K562 (cell line): ENCODE data around the gene POMP. TPM values are rescaled to one million over a fixed set of nuclear protein-coding genes. Genes with fewer than 3 reads are reported as not detected.

Experiments
- ATAC-seq: fragments of 200-7000 bp; cut with Tn5 transposase; 3 replicates; pipeline ENCODE4 v1.9.1; 2020; ENCODE audit warnings: moderate library complexity
- BruUV-seq: library from RNA; stranded (reverse); fragments of 400-500 nt; replicated peaks from 2 replicates; lab custom pipeline; 2021; lab: Mats Ljungman, UMichigan
- CTCF ChIA-PET: fragments of 300-600 bp; formaldehyde crosslinking; extraction: SDS; loops from one replicate; lab custom pipeline; 2021; ENCODE audit warnings: low intra/inter-chr PET ratio; lab: Yijun Ruan, JAX
- POLR2A ChIA-PET: fragments of 300-600, 350-650 bp; sonication (Branson Sonifier 250); formaldehyde crosslinking; extraction: SDS; loops from one replicate; lab custom pipeline; 2021; ENCODE audit warnings: antibody characterized with exemption, inconsistent platforms; lab: Yijun Ruan, JAX
- DNase-seq, 4 experiments: peaks; one replicate each; pipeline versions ENCODE4 v3.0.0 to v3.0.0-alpha.2; 2011 to 2018; ENCODE audit warnings: low spot score in 3 of 4, mixed read lengths in 3 of 4; ENCODE audit errors: extremely low read depth in 1 of 4
- FAIRE-seq: peaks from 2 replicates; lab custom pipeline; 2011; peaks lifted over from hg19 to GRCh38; lab: Jason Lieb, UNC
- H2AFZ ChIP-seq: 2 replicates; pipeline ENCODE4 v1.6.0; 2011; ENCODE audit warnings: low read depth, low read length, control low read depth, inconsistent platforms
- H3K27ac ChIP-seq: fragments of 200-600 bp; 3 replicates; pipeline ENCODE4 v1.8.0; 2011; ENCODE audit warnings: low read depth, mild to moderate bottlenecking, control low read depth, inconsistent platforms, low read length, moderate library complexity, mixed read lengths; ENCODE audit errors: extremely low read depth
- H3K27me3 ChIP-seq, 2 experiments: fragments of 300-600 bp in 1 of 2; 2 replicates in 1 of 2; 3 replicates in 1 of 2; pipeline versions ENCODE4 v1.6.0 to v1.8.0; 2011; ENCODE audit warnings: inconsistent platforms in 2 of 2, low read length in 2 of 2, mild to moderate bottlenecking in 1 of 2, mixed read lengths in 1 of 2, moderate library complexity in 1 of 2; ENCODE audit not compliant: control insufficient read depth in 2 of 2, insufficient read depth in 2 of 2
- H3K36me3 ChIP-seq: fragments of 300-600 bp; 3 replicates; pipeline ENCODE4 v1.8.0; 2011; ENCODE audit warnings: mild to moderate bottlenecking, low read length, inconsistent platforms; ENCODE audit not compliant: control insufficient read depth, insufficient read depth
- H3K4me1 ChIP-seq, 2 experiments: fragments of 200-600 bp in 1 of 2; replicated peaks in 1 of 2; 2 replicates in 1 of 2; 3 replicates in 1 of 2; pipeline versions ENCODE4 v1.5.1 to v1.8.0; 2011; ENCODE audit warnings: inconsistent platforms in 2 of 2, low read length in 2 of 2, mild to moderate bottlenecking in 1 of 2, mixed read lengths in 1 of 2, moderate library complexity in 1 of 2; ENCODE audit not compliant: control insufficient read depth in 2 of 2, insufficient read depth in 2 of 2
- H3K4me2 ChIP-seq: 2 replicates; pipeline ENCODE4 v1.6.1; 2011; ENCODE audit warnings: low read length, control low read depth, inconsistent platforms, mixed read lengths; ENCODE audit not compliant: insufficient read depth
- H3K4me3 ChIP-seq: fragments of 200-600 bp; sonication (generic), shearing (Covaris generic); 2 replicates; pipeline ENCODE4 v1.5.1; 2016; ENCODE audit warnings: control low read depth, inconsistent platforms
- H3K79me2 ChIP-seq: fragments of 200-600 bp; 3 replicates; pipeline ENCODE4 v1.8.0; 2011; ENCODE audit warnings: low read length, inconsistent platforms; ENCODE audit not compliant: control insufficient read depth, insufficient read depth
- H3K9ac ChIP-seq, 2 experiments: 2 replicates each; pipeline versions ENCODE4 v1.6.0 to v1.6.1; 2011; ENCODE audit warnings: low read depth in 2 of 2, low read length in 2 of 2, control low read depth in 1 of 2, inconsistent platforms in 1 of 2, mild to moderate bottlenecking in 1 of 2, mixed read lengths in 1 of 2; ENCODE audit not compliant: insufficient read depth in 1 of 2
- H3K9me1 ChIP-seq: one replicate; pipeline ENCODE4 v1.6.0; 2011; ENCODE audit warnings: inconsistent platforms, mild to moderate bottlenecking, low read length, moderate library complexity; ENCODE audit not compliant: control insufficient read depth, insufficient read depth
- H3K9me3 ChIP-seq: replicated peaks from 2 replicates; pipeline ENCODE4 v1.5.1; 2011; ENCODE audit warnings: low read depth, low read length, inconsistent platforms; ENCODE audit not compliant: control insufficient read depth, insufficient read depth
- H4K20me1 ChIP-seq: replicated peaks from 2 replicates; pipeline ENCODE4 v1.6.1; 2011; ENCODE audit warnings: low read length, inconsistent platforms, mixed read lengths; ENCODE audit not compliant: control insufficient read depth, insufficient read depth
- ARID3A ChIP-seq: IDR thresholded peaks from 2 replicates; pipeline ENCODE4 v1.6.1; 2012; ENCODE audit warnings: low read depth, low read length, improper control_type of control experiment, borderline replicate concordance
- DIDO1 ChIP-seq: fragments of 450-650 bp; IDR thresholded peaks from 2 replicates; pipeline ENCODE4 v1.6.1; 2016; ENCODE audit warnings: low read depth, missing biosample characterization, missing genetic modification characterization
- MLLT1 ChIP-seq, 2 experiments: fragments of 450-650 bp; IDR thresholded peaks; 2 replicates each; pipeline ENCODE4 v1.6.1; 2016
- PKNOX1 ChIP-seq: fragments of 450-650 bp; IDR thresholded peaks from 2 replicates; pipeline ENCODE4 v1.6.1; 2016
- ZNF518B ChIP-seq: fragments of 250-450 bp; sonication (Bioruptor Pico); IDR thresholded peaks from 2 replicates; pipeline ENCODE4 v1.5.0; 2021; ENCODE audit warnings: mild to moderate bottlenecking, moderate library complexity
- WGBS: fragments of 100-300 bp; shearing (Covaris generic); methylation state at CpG from one replicate; pipeline ENCODE4 v1.1.6; 2016; ENCODE audit warnings: low coverage, mixed read lengths; ENCODE audit not compliant: insufficient coverage; ENCODE audit errors: missing lambda C conversion rate; 5-methylcytosine and 5-hydroxymethylcytosine counted together
- in situ Hi-C: fragments of 300-500 bp; cut with MboI; formaldehyde crosslinking; loops from 4 replicates; pipeline ENCODE4 v1.15.0; 2018; ENCODE audit warnings: inconsistent platforms, mixed read lengths
- intact Hi-C: fragments of 100-400 bp; cut with micrococcal nuclease; formaldehyde crosslinking; loops from 2 replicates; pipeline ENCODE4 v1.14.2; 2022
- polyA plus RNA-seq, 8 experiments: library from polyadenylated mRNA; depleted of rRNA in 4 of 8; stranded (reverse) in 5 of 8; unstranded in 3 of 8; fragments of >200 nt; fragmentation: Nextera tagmentation in 2 of 8; fragmentation: Illumina TruSeq in 1 of 8; extraction: Ambion mirVana in 2 of 8; extraction: Trizol in 1 of 8; gene quantifications; 2 replicates each; pipeline versions ENCODE4 v1.2.1 to v1.2.3, GENCODE V29; 2011 to 2014; ENCODE audit warnings: inconsistent platforms in 1 of 8, missing spikeins in 1 of 8
- total RNA-seq, 7 experiments: library from RNA; depleted of rRNA in 6 of 7; stranded (reverse); fragments of >200 nt in 6 of 7; fragmentation: Illumina TruSeq in 2 of 7; extraction: Trizol in 2 of 7; gene quantifications; 2 replicates each; pipeline versions ENCODE4 v1.2.1 to v1.2.3, GENCODE V29; 2011 to 2021; ENCODE audit warnings: low replicate concordance in 1 of 7

POMP gene
- total and polyA plus RNA-seq, 9 of the 15 experiments (the other 6 are each of a cell fraction or from before 2014, with no cell fraction given), result 69.2 to 647 (median 118) TPM

DNA sequence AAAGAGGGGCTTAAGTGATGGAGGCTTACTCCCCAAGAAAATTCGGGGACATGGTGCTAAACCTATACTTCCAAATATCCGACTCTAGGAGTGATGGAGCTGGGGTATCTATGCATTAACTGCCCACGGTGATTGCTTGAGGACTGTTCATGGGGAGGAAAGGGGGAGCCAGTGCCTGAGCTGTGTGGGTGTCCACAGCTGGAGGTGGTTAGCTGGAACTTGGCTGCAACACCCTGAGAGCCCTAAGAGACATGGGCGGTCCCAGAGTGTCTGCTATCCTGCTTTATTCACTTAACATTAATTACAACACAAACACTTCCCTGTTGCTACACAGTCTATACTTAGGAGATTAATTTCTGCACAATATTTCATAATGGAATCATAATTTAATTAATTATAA, 28.1 kb upstream of the POMP start (continued):
- TF ChIP-seq ZNF518B (CRISPR knock-in tag), result no peak

GRCh38 chr13:28631801-28632200, 27.1 kb upstream of the POMP start:
- CTCF ChIA-PET, result no interaction called here
- TF ChIP-seq PKNOX1, result peak; percentile 2; the same call in 1 of the 2 replicates
- TF ChIP-seq ARID3A, result no peak
- TF ChIP-seq DIDO1, result no peak
- no peak for TF ChIP-seq MLLT1 (IDR thresholded peaks at IDR 0.05)

More at GRCh38 chr13:28631801-28632200, 27.1 kb upstream of the POMP start:
- Histone ChIP-seq H3K27me3 (no peaks in the 10 kb centered on the region), H4K20me1 (no peaks in the 10 kb centered on the region), H3K9me3 (no peaks in the 10 kb centered on the region), H3K4me3 (no peak overlapping the region), H2AFZ (no peak overlapping the region), H3K36me3 (no peaks in the 10 kb centered on the region), H3K4me2 (no peak overlapping the region), H3K27ac (no peak overlapping the region), H3K9ac (no peak overlapping the region), H3K9me1 (no peaks in the 10 kb centered on the region), H3K79me2 (no peaks in the 10 kb centered on the region), H3K4me1 (peaks cover 0 to 6% of the 10 kb centered on the region in 2 experiments; a peak in 2 of 5 replicates)
- DNase-seq, result no peak
- POLR2A ChIA-PET, result no interaction called here
- 36% methylated on average over 1 of the region's 1 CpG for WGBS
- in situ Hi-C loops (loop anchor here (10.0 kb wide), 1 partner anchor 307 kb away; no protein-coding TSS in a partner anchor), intact Hi-C loops (loop anchor here (10.0 kb wide), 1 partner anchor 227 kb away; no protein-coding TSS in a partner anchor)
- ATAC-seq, result no peak
- BruUV-seq, result no TSS peak
- FAIRE-seq, result no peak
